Stimulated activated CD8-positive, alpha-beta memory T cell treated with anti-CD3 and anti-CD28 coated beads, Interleukin-15, amount 100 ng/mL, for 48 hours (primary cell): ENCODE results near the gene ADCY1.
"Not testable (repeated sequence)": the region's sequence is repeated elsewhere in the genome, so short reads cannot be mapped to it uniquely, and the experiment has no call there.

Source experiments
- DNase-seq, 2 donors: peaks; one replicate each; pipeline ENCODE4 v3.0.0-alpha.2; 2020; ENCODE audit warnings: low read depth in 2 of 2

The ADCY1 gene

DNA sequence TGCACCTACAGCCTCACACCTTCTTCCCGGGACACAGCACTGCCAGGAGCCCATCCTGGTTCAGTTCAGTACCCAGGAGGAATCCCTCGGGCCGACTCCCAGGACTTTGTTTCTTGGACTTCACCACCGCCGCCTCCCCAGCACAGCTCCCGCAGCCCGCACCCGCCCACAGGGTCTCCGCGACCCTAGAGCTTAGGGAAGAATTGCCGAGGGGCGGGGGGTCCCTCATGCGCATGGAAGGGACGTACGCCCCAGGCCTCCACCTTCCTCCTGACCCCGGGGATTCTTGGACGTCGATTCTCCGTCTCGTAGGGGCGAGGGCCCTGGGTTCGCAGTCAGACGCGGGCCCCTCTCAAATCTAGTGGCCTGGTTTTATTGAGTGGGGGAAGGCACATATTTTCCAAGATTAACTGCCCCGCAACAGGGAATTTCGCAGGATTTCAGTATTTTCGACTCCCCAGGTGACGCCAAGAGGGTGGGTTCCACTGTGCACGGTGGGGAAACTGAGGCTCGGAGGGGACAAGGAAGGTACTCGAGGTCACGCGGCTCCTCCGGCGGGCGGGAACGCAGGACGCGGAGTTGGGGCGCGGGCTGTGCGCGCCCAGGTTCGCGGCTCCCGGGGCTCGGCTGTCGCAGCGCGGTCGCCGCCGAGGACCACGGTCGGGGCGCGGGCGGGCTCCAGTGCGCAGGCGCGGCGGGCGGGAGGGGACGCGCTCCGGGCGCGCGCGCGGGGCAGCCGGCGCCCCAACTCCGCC lies at the start of gene ADCY1:
TSS of gene ADCY1 (plus strand) at position 708 of the 755 bp plus-strand sequence. CDS start 176 bp downstream, outside the sequence.
- no peak for DNase-seq

GRCh38 chr7:45524445-45524844 lies 49.7 kb upstream of the ADCY1 start:
- DNase-seq, result no peak

GRCh38 chr7:45525057-45525456 lies 49.1 kb upstream of the ADCY1 start:
- DNase-seq, result no peak

DNA sequence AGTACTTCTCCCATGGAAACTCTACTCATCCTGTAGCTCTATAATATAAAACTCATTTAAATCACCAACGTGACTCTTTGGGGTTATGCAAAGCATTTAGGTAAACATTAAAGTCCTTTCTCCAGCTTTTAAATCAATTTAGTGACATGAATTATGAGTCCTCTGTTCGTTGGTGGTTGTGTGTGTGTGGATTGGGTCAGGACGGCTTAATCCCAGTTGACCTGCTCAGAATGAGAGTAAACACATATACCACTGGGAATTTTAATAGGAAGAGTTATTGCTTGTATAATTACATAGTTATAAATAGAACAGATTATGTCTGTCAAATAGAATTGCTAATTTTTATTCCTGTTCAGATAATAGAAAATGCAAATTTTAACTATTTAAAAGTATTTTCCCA lies 30.7 kb upstream of the ADCY1 start:
- DNase-seq, result no peak

GRCh38 chr7:45545105-45545710 lies 29.0 kb upstream of the ADCY1 start:
- DNase-seq, result not testable (repeated sequence)

GRCh38 chr7:45548917-45549316 lies 25.3 kb upstream of the ADCY1 start:
- DNase-seq, result not testable (repeated sequence)

DNA sequence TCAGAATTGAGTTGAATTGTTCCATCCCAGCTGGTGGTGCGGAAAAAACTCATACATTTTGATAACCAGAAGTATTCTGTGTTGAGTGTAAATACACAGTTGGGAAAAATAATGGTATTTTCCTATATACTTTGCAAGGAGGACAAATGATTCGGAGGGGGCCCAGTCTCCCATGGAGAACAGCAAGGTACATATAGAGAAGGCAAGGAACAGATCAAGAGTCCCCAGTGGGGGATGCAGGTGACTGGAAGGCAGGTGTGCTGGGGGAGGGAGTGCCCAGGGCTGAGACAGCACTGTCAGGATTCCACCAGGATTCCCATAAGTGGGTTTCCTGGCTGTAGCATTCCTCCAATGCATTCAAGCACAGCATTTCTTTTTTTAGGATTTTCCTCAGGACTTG lies 10.8 kb upstream of the ADCY1 start:
- no peak for DNase-seq

GRCh38 chr7:45563941-45564461 lies 10.2 kb upstream of the ADCY1 start:
- DNase-seq, result no peak

- no peak for DNase-seq
Observed at GRCh38 chr7:45564485-45564884, 9.7 kb upstream of the ADCY1 start.

GRCh38 chr7:45564886-45565455 lies 9.2 kb upstream of the ADCY1 start:
- DNase-seq, result no peak

DNA sequence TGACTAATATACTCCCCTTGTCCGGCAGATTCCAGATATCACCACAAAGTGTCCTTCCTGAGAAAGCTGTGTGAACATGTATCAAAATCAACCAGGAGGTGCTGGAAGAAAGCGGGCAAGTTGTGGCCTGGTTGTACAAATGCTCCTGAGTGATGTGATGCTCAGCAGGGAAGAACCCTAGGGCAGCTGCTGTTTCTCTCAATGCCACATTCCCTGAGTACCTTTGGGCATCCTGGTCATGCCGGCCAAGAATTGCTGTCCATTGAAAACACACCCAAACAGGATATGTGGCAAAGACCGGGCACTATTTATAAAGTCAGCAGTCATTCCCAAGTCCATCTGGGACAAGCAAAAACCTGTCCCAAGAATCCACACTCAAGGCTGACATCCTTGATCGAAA lies 7.8 kb upstream of the ADCY1 start:
- no peak for DNase-seq

DNA sequence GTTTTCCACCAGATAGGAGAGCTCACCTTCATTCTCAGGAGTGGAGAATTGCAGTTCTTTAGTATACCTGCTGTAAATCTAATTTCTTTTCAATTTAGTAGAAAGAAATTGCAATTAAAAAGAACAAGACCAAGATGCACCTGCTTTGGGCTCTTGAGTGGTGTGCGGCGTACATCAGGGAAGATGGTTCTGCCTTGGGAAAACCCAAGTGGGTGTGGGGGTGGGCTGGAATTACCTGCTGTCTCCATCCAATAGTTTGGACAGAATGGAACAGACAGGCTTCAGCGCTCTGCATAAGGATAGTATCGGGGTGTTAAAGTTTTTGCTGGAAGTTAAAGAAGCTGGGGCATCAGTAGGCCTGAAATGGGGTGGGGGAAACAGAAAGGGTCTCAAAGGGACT lies 7.2 kb upstream of the ADCY1 start:
- DNase-seq, result no peak

DNA sequence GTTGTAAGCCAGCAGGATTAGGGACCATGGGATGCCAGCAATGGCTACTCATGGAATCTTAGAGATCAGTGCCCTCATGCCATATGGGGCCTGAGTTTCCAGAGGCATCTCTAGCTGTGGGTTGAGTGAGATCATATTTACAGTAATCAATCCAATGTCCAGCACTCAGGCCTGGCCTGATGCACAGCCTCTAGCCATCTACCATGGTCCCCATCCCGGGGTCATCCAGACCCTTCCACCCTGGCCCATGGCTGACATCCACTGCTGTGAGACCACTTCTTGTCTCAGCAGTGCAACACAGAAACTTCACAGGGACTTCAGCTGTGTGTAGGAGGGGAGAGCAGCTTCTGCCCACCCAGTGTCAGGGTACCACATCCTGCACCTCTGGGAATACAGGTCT lies 6.5 kb upstream of the ADCY1 start:
- no peak for DNase-seq

- DNase-seq, result no peak
Observed at GRCh38 chr7:45568536-45569289, 5.5 kb upstream of the ADCY1 start.

DNA sequence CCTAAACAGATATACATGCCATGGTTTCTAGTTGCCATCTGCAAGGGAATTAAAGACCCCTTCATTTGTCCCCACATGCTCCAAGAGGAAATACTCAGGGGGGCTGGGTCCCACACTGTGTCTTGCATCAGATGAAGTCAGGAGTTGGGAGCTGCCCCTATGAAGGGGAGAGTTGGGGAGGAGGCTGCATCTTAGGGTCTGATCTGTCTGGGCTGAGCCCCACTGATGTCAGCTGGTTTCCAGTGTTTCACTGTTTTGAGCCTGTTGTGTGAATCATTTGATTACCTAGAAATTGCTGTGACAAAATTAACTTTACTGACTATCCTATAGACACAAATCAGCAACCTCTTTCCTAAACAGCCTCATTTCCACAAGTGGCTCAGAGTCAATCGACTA lies 4.9 kb upstream of the ADCY1 start:
- no peak for DNase-seq

DNA sequence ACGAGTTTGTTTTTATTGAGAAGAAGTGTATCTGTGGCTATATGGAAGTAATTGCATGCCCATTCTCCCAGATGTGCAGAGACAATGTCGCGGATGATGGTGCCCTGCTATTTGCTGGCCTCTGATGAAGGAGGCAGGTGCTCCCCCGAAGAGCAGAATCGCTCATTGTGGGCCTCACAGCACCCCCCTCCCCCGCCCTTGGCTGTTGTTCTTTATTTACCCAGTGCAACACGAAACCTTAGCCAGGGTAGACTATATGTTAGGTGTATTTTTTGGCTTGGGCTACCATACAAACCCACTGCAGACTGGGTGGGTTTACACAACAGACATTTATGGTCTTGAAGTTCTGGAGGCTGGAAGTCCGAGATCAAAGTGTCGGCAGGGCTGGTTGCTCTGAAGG lies 3.4 kb upstream of the ADCY1 start:
- DNase-seq, result no peak

- DNase-seq, result no peak
Observed at GRCh38 chr7:45573204-45573603, 964 bp upstream of the ADCY1 start.

- DNase-seq, result no peak
Observed at GRCh38 chr7:45574416-45574668, 174 bp downstream of the ADCY1 start.

GRCh38 chr7:45574669-45575500 lies 717 bp downstream of the ADCY1 start:
- DNase-seq, result no peak

- no peak for DNase-seq
Observed at GRCh38 chr7:45575501-45576248, 1.5 kb downstream of the ADCY1 start.
